ENCODE measurements around the gene ACYP1.
"Not testable (repeated sequence)": the region's sequence is repeated elsewhere in the genome, so short reads cannot be mapped to it uniquely, and the experiment has no call there.

ACYP1 gene

DNA sequence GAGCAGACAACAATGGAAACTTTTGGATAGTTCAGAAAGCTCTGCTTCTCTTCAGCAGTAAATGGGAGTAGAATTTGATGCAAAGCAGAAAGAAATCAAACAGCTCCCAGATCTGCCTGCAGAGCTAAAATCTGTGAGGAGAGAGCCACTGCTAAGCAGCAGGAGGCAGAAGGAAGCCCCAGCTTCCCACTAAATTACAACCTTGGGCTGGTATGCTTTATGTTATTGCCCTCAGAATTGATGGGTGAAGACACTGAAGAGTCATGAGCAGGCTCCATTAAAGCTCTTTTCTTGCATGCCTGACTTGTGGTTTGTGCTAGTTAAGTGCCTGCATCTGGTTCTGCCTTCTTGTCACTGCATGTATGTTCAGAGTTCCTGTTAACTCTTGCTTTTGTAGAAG, 14.0 kb upstream of the ACYP1 start:
- Histone ChIP-seq H4K20me1 (0 out of 22 replicates have a peak, but pooled peaks cover 0 to 6% (median 0%) of the 10 kb centered on the region in 11 experiments), H3K4me2 (no peak overlapping the region), H3K36me3 (peaks cover 7 to 26% (median 19%) of the 10 kb centered on the region in 11 experiments; a peak in 21 of 22 replicates), H3K9ac (no peak overlapping the region), H3K4me1 (peaks cover 0 to 8% (median 0%) of the 10 kb centered on the region in 10 experiments; a peak in 8 of 20 replicates), H3K27me3 (no peaks in the 10 kb centered on the region), H3K4me3 (no peak overlapping the region), H3K27ac (no peak overlapping the region), H3K9me3 (replicated peaks in 1 of 11) (no peaks in the 10 kb centered on the region)
- TF ChIP-seq Cebpa-rat (IDR thresholded peaks at IDR 0.05), result no peak

DNA sequence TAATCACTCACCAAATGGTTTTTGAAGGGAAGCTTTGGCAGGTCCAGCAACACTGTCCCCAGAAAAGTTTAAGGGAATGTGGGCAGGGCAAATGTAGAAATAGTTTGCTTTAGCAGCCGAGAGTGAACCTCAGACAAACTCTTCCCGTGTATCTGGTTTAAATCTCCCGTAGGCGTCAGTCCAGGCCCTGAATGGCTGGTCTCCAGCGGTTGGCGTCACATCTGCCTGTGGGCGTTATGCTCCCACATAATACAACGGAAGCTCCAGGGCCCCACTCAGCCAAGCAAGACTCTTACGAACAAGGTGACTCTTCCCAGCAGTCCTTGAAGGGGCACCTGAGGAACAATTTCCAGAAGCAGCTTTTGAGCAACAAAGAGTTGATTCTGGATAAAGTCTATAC, 6.6 kb upstream of the ACYP1 start:
- H3K36me3 ChIP-seq, result no peaks in the 10 kb centered on the region
- no peaks in the 10 kb centered on the region for H3K9me3 ChIP-seq (replicated peaks in 1 of 11)
- no peak overlapping the region for H3K4me2 ChIP-seq
- H3K4me3 ChIP-seq, result no peak overlapping the region
- TF ChIP-seq Cebpa-rat (IDR thresholded peaks at IDR 0.05), result no peak
- H3K9ac ChIP-seq, result no peak overlapping the region
- H4K20me1 ChIP-seq, result no peaks in the 10 kb centered on the region
- no peak overlapping the region for H3K27ac ChIP-seq
- peaks cover 12 to 33% (median 17%) of the 10 kb centered on the region in 10 experiments for H3K4me1 ChIP-seq
- H3K27me3 ChIP-seq, result peaks cover 19 to 39% (median 32%) of the 10 kb centered on the region in 11 experiments

DNA sequence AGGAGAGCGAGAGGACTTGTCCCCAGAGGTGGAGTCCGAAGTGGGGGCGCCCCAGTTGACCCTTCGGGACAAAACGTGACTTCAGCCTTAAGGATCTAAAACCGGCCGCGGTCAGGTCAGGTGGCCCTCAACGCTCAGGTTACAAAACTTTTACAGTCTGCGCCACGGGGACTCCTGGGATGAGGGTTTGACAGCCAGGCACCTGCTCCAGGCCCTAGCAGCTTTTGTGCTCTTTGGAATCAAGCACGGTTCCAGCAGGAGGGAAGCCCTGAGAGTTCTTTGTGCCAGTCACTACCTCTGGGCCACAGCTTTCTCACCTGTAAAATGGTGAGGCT, 6.0 kb upstream of the ACYP1 start:
- H3K27me3 ChIP-seq, result peaks cover 19 to 39% (median 32%) of the 10 kb centered on the region in 11 experiments
- peaks cover 12 to 33% (median 17%) of the 10 kb centered on the region in 10 experiments for H3K4me1 ChIP-seq
- H3K9me3 ChIP-seq (replicated peaks in 1 of 11), result no peaks in the 10 kb centered on the region
- peak overlapping the region in 1 of 11 experiments; percentile 65; a peak in 3 of 22 replicates for H3K27ac ChIP-seq
- no peaks in the 10 kb centered on the region for H3K36me3 ChIP-seq
- peak overlapping the region in 6 of 10 experiments; percentile 45 to 63 (median 52); a peak in 9 of 20 replicates for H3K4me3 ChIP-seq
- no peaks in the 10 kb centered on the region for H4K20me1 ChIP-seq
- H3K9ac ChIP-seq, result peak overlapping the region in 1 of 11 experiments; percentile 64; a peak in 4 of 22 replicates
- TF ChIP-seq Cebpa-rat (IDR thresholded peaks at IDR 0.05), result no peak
- peak overlapping the region; percentile 66 to 92 (median 85); a peak in 21 of 22 replicates for H3K4me2 ChIP-seq

DNA sequence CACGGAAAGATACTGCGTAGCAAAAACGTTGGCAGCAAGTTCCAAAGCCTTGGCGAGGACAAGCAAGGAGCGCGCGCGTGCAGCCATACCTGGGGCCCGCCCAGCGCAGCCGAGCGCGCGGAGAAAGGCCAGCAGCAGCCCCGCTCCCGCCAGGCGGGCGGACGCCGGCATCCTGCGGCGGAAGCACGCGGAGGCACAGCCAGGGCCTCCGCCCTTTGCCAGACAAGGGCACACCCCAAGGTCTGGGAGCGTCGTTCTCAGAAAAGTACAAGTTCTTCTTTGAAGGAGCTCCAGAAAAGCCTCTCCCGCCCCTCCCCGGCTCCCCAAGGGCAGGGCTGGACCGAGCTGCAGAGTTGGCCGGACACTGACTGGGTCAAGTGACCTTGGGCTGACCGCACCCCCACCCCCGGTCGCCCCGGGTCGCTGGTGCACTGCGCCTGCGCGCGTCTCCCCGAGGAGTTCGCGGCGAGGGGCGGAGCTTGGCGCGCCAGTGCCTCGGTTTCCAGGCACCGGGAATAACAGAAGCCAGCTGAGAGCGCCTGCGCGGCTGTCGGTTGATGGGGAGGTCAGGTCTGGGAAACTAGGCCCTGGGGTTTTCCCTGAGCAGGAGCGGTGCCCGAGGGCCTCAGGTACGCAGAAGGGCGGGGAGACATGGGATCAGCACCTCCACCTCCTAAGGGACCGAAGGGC, 5.4 kb upstream of the ACYP1 start, which contains the start of gene ZC2HC1C:
Gene ZC2HC1C (plus strand): TSS at position 521 of the 690 bp plus-strand sequence. CDS start 933 bp downstream, outside the sequence.
- TF ChIP-seq Cebpa-rat (IDR thresholded peaks at IDR 0.05), result no peak
- Histone ChIP-seq H3K27me3 (peaks cover 19 to 39% (median 32%) of the 10 kb centered on the region in 11 experiments), H3K4me2 (peak within 1 kb of the TSS; percentile 66 to 92 (median 85)), H3K36me3 (no peaks in the 10 kb centered on the region), H3K9me3 (replicated peaks in 1 of 11) (no peaks in the 10 kb centered on the region), H3K27ac (peak within 1 kb of the TSS in 9 of 11 experiments; percentile 6 to 70 (median 52); a peak in 14 of 22 replicates), H3K9ac (peak within 1 kb of the TSS; percentile 33 to 69 (median 58); a peak in 20 of 22 replicates), H3K4me1 (peaks cover 15 to 36% (median 17%) of the 10 kb centered on the region in 10 experiments), H3K4me3 (peak within 1 kb of the TSS; percentile 43 to 63 (median 49)), H4K20me1 (no peaks in the 10 kb centered on the region)

DNA sequence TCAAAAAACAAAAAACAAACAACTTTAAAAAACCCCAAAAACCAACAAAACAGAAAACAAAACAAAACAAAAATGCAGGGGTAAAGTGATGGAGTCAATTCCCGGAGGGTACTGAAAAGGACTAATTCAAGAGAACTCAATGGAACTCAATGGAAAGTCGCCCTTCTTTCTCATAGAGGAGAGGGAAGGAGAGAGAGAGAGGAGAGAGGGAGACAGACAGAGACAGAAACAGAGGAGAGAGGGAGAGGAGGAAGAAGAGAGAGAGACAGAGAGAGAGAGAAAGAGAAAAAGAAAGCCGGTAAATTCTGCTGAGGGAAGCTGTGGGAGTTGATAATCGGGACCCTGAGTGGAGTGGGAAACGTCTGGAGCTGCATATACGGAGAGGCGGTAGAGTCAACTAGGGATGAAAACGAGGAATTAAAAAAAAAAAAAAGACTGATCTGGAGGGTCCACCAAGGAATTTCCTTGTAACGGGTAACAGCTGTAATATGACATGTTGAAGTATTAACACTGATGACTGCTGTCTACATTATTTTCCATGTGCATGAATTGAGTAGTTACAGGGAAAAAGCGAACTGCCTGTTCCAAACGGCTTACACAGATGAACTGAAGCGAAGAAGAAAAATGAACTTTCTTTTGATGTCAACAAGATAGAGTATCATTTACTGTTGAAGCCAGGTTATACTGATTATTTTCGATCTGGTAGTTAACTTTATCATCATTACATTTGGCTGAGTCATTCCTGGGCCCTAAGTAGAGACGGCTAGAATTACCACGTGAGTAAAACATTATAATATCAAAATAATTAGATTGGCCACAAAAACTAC, 4.7 kb upstream of the ACYP1 start:
- Histone ChIP-seq H3K4me2 (peak overlapping the region; percentile 66 to 92 (median 85)), H3K4me3 (peak overlapping the region; percentile 43 to 63 (median 49); a peak in 19 of 20 replicates), H3K4me1 (peaks cover 15 to 38% (median 20%) of the 10 kb centered on the region in 10 experiments), H3K9me3 (replicated peaks in 1 of 11) (no peaks in the 10 kb centered on the region), H3K27me3 (peaks cover 19 to 39% (median 32%) of the 10 kb centered on the region in 11 experiments), H3K9ac (peak overlapping the region; percentile 33 to 69 (median 58); a peak in 20 of 22 replicates), H4K20me1 (no peaks in the 10 kb centered on the region), H3K36me3 (no peaks in the 10 kb centered on the region), H3K27ac (peak overlapping the region in 8 of 11 experiments; percentile 9 to 70 (median 57); a peak in 11 of 22 replicates)
- TF ChIP-seq Cebpa-rat (IDR thresholded peaks at IDR 0.05), result no peak

DNA sequence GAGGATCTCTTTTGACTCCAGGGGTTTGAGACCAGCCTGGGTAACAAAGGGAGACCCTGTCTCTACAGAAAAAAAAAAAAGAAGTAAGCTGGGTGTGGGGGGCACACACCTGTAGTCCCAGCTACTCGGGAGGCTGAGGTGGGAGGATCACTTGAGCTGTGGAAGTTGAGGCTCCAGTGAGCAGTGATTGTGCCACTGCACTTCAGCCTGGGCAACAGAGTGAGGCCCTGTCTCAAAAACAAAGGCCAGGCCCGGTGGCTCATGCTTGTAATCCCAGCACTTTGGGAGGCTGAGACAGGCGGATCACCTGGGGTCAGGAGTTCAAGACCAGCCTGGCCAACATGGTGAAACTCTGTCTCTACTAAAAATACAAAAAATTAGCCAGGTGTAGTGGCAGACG, 3.9 kb upstream of the ACYP1 start:
- H3K4me3 ChIP-seq; H3K27ac ChIP-seq; H3K9me3 ChIP-seq (replicated peaks in 1 of 11); H3K36me3 ChIP-seq; H3K9ac ChIP-seq; H4K20me1 ChIP-seq: not testable (repeated sequence)
- peak overlapping the region in 4 of 11 experiments; percentile 27 to 90 (median 89); a peak in 6 of 22 replicates for H3K4me2 ChIP-seq
- H3K4me1 ChIP-seq, result peaks cover 15 to 45% (median 25%) of the 10 kb centered on the region in 10 experiments
- peaks cover 19 to 39% (median 32%) of the 10 kb centered on the region in 11 experiments for H3K27me3 ChIP-seq

DNA sequence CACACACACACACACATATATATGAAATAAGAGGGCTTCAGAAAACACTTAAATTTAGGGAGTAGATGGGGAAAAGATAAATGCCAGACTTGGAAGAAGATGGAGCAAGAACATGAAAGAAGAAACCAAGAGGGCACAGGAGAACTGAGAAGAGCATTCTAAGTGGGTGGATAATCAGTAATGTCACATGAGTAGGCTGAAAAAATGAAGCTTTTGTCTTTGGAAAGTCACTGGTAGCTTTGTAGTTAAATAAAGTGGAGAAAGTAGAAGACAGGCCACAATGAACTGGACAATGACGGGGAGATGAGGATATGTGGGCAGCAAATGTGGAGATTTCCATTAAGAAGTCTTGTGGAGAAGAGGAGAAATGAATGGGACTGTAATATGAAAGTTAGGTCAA, 3.4 kb upstream of the ACYP1 start:
- no peak overlapping the region for H3K9ac ChIP-seq
- peaks cover 19 to 39% (median 32%) of the 10 kb centered on the region in 11 experiments for H3K27me3 ChIP-seq
- peak overlapping the region in 2 of 11 experiments; percentile 3 to 27; a peak in 1 of 22 replicates for H3K4me2 ChIP-seq
- H3K36me3 ChIP-seq, result no peaks in the 10 kb centered on the region
- peaks cover 20 to 47% (median 29%) of the 10 kb centered on the region in 10 experiments for H3K4me1 ChIP-seq
- H3K4me3 ChIP-seq, result no peak overlapping the region
- TF ChIP-seq Cebpa-rat (IDR thresholded peaks at IDR 0.05), result no peak
- H4K20me1 ChIP-seq, result no peaks in the 10 kb centered on the region
- H3K27ac ChIP-seq, result no peak overlapping the region
- H3K9me3 ChIP-seq (replicated peaks in 1 of 11), result no peaks in the 10 kb centered on the region

DNA sequence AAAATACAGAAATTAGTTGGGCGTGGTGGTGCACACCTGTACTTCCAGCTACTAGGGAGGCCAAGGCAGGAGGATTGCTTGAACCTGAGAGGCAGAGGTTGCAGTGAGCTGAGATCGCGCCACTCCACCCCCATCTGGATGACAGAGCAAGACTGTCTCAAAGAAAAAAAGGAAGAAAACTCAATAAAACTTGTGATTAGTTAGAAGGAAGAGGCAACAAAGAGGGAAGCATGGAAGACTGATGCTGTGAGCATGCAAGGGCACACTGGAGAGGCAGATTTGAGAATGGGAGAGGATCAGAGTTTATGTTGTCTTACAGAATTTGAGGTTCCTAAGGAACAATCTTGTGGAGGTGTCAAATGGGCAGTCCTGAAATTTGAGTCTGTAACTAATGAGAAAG, 2.9 kb upstream of the ACYP1 start:
- H3K27me3 ChIP-seq, result peaks cover 19 to 39% (median 32%) of the 10 kb centered on the region in 11 experiments
- no peak overlapping the region for H3K27ac ChIP-seq
- TF ChIP-seq Cebpa-rat (IDR thresholded peaks at IDR 0.05), result no peak
- no peaks in the 10 kb centered on the region for H3K9me3 ChIP-seq (replicated peaks in 1 of 11)
- peaks cover 20 to 47% (median 29%) of the 10 kb centered on the region in 10 experiments for H3K4me1 ChIP-seq
- H3K4me2 ChIP-seq, result peak overlapping the region in 2 of 11 experiments; percentile 3 to 8; a peak in 3 of 22 replicates
- H3K4me3 ChIP-seq, result no peak overlapping the region
- no peak overlapping the region for H3K9ac ChIP-seq
- H3K36me3 ChIP-seq, result peaks cover 0 to under 1% (median 0%) of the 10 kb centered on the region in 11 experiments; a peak in 1 of 22 replicates
- H4K20me1 ChIP-seq, result no peaks in the 10 kb centered on the region
